Retinal pigment epithelial cell (primary cell): ENCODE data around the gene CATSPERE.
A peak's percentile ranks its signal among the peaks of the same experiment; 100 is the strongest.

Experiments
- DNase-seq: peaks from one replicate; pipeline ENCODE4 v3.0.0-alpha.2; 2010; ENCODE audit warnings: low read depth
- H3K4me3 ChIP-seq: 2 replicates; pipeline ENCODE4 v1.5.1; 2011; ENCODE audit warnings: mild to moderate bottlenecking, low read length, control low read depth, moderate library complexity
- CTCF ChIP-seq: conservative IDR thresholded peaks from 2 replicates; pipeline ENCODE4 v1.5.1; 2011; ENCODE audit warnings: low read depth, low read length, control low read depth, inconsistent platforms

The CATSPERE gene

GRCh38 chr1:244601336-244601735, 140.3 kb downstream of the CATSPERE start:
- no peak overlapping the region for H3K4me3 ChIP-seq
- DNase-seq: peak; percentile 28
- TF ChIP-seq CTCF: no peak

GRCh38 chr1:244603498-244603897, 142.4 kb downstream of the CATSPERE start:
- no peak overlapping the region for H3K4me3 ChIP-seq
- DNase-seq: peak; percentile 4
- peak; percentile 67 for TF ChIP-seq CTCF

GRCh38 chr1:244605835-244606370, 144.8 kb downstream of the CATSPERE start:
- no peak overlapping the region for H3K4me3 ChIP-seq
- TF ChIP-seq CTCF: no peak
- DNase-seq: no peak

- no peak for TF ChIP-seq CTCF
- no peak overlapping the region for H3K4me3 ChIP-seq
- DNase-seq: no peak
Measured at GRCh38 chr1:244614113-244614836, 153.2 kb downstream of the CATSPERE start.

GRCh38 chr1:244614879-244615278, 153.8 kb downstream of the CATSPERE start:
- H3K4me3 ChIP-seq: no peak overlapping the region
- no peak for DNase-seq
- TF ChIP-seq CTCF: no peak

GRCh38 chr1:244615301-244615700, 154.2 kb downstream of the CATSPERE start:
- H3K4me3 ChIP-seq: no peak overlapping the region
- no peak for TF ChIP-seq CTCF
- DNase-seq: no peak

- DNase-seq: no peak
- no peak for TF ChIP-seq CTCF
- H3K4me3 ChIP-seq: no peak overlapping the region
Measured at GRCh38 chr1:244626709-244627108, 165.6 kb downstream of the CATSPERE start.
